GM12872 (cell line): Measurements from ENCODE around the gene MSI2.

Source experiments
- CTCF ChIP-seq: IDR thresholded peaks from 3 replicates; pipeline ENCODE4 v1.5.1; 2011; ENCODE audit warnings: low read depth, mild to moderate bottlenecking, low read length, moderate library complexity; ENCODE audit not compliant: insufficient read depth

MSI2 gene

GRCh38 chr17:57255776-57256681 is at the start of gene MSI2:
MSI2 (plus strand) TSS chr17:57256523; CDS start chr17:57256743, 220 bp downstream.
- TF ChIP-seq CTCF, result no peak

DNA sequence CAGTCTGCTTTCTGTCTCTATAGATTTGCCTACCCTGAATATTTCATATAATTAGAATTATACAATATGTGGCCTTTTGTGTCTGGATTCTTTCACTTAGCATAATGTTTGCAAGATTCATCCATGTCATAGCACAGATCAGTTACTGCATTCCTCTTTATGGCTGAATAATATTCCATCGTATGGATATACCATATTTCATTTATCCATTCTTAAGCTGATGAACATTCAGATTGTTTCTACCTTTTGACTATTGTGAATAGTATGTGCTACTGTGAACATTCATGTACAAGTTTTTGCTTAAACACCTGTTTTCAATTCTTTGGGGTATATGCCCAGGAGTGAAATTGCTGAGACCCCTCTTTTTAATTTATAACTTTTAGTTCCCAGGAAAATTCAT is 49.4 kb upstream of the MSI2 start:
- no peak for TF ChIP-seq CTCF

GRCh38 chr17:57207396-57207795 is 48.9 kb upstream of the MSI2 start:
- no peak for TF ChIP-seq CTCF

DNA sequence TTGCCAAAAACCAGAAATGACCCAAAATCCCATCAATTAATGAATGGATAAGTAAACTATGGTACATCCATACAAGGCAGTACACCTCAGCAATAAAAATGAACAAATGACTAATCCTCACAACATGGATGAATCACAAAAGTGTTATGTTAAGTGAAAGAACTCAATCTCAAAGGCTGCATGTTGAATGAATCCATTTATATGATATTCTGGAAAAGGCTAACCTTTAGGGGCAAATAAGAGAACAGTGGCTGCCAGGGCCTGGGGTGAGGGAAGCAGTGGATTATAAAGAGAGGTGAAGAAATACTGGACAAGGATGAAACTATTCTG is 46.1 kb upstream of the MSI2 start:
- no peak for TF ChIP-seq CTCF

- TF ChIP-seq CTCF, result no peak
These were observed 45.3 kb upstream of the MSI2 start for GRCh38 chr17:57210972-57211411.

GRCh38 chr17:57211543-57211942 is 44.8 kb upstream of the MSI2 start:
- TF ChIP-seq CTCF, result no peak

GRCh38 chr17:57213180-57213825 is 43.0 kb upstream of the MSI2 start:
- no peak for TF ChIP-seq CTCF
